ENCODE measurements around the gene LSR. TPM values are rescaled to one million over a fixed set of nuclear protein-coding genes. Genes with fewer than 3 reads are reported as not detected.
"Not testable (repeated sequence)": the region's sequence is repeated elsewhere in the genome, so short reads cannot be mapped to it uniquely, and the experiment has no call there.

LSR gene
- total and polyA plus RNA-seq, 12 donors: 3.2 to 10.4 (median 5.2) TPM

- peaks cover 0 to 33% (median 6%) of the 10 kb centered on the region in 9 donors for H3K4me1 ChIP-seq
- H3K4me3 ChIP-seq: no peak overlapping the region
- peaks cover 0 to 31% (median 6%) of the 10 kb centered on the region in 11 donors for H3K9me3 ChIP-seq
- DNase-seq (no peak), ATAC-seq (peak in 2 of 8 donors; percentile 18 to 24)
- no peaks in the 10 kb centered on the region for H3K27me3 ChIP-seq
- H3K27ac ChIP-seq: peak overlapping the region in 1 of 10 donors; percentile 27
- intact Hi-C loops (cut with DNase I): no loop called here
- WGBS, 2 donors: 39 to 46% methylated on average over 3 of the region's 3 CpGs
- TF ChIP-seq CTCF (IDR thresholded peaks at IDR 0.05): no peak
- no peaks in the 10 kb centered on the region for H3K36me3 ChIP-seq
Observed at GRCh38 chr19:35220315-35220921, 28.4 kb upstream of the LSR start.

- DNase-seq; ATAC-seq; H3K36me3 ChIP-seq; H3K27me3 ChIP-seq; H3K4me3 ChIP-seq; intact Hi-C loops (cut with DNase I): not testable (repeated sequence)
- Histone ChIP-seq H3K4me1 (peaks cover 0 to 35% (median 6%) of the 10 kb centered on the region in 9 donors), H3K27ac (peak overlapping the region in 2 of 10 donors; percentile 5 to 27), H3K9me3 (peaks cover 0 to 31% (median 6%) of the 10 kb centered on the region in 11 donors)
- 88% methylated on average over 4 of the region's 4 CpGs for WGBS, 2 donors
Observed at GRCh38 chr19:35220973-35221590, 27.7 kb upstream of the LSR start.

GRCh38 chr19:35222373-35223015 is 26.3 kb upstream of the LSR start:
- Histone ChIP-seq H3K4me1 (peaks cover 0 to 35% (median 3%) of the 10 kb centered on the region in 9 donors), H3K4me3 (no peak overlapping the region), H3K27me3 (no peaks in the 10 kb centered on the region), H3K36me3 (no peaks in the 10 kb centered on the region), H3K27ac (no peak overlapping the region), H3K9me3 (peaks cover 0 to 21% (median 5%) of the 10 kb centered on the region in 11 donors)
- no peak for TF ChIP-seq CTCF (IDR thresholded peaks at IDR 0.05)
- DNase-seq (no peak), ATAC-seq (no peak)
- intact Hi-C loops (cut with DNase I): no loop called here
- WGBS, 2 donors: 81 to 86% methylated on average over 7 of the region's 7 CpGs

- no peak for TF ChIP-seq CTCF (IDR thresholded peaks at IDR 0.05)
- ATAC-seq: no peak
- intact Hi-C loops (cut with DNase I): no loop called here
- Histone ChIP-seq H3K27me3 (no peaks in the 10 kb centered on the region), H3K36me3 (no peaks in the 10 kb centered on the region), H3K4me3 (no peak overlapping the region), H3K4me1 (peaks cover 0 to 35% (median 0%) of the 10 kb centered on the region in 9 donors), H3K9me3 (peaks cover 0 to 17% (median 5%) of the 10 kb centered on the region in 11 donors), H3K27ac (no peak overlapping the region)
- 66 to 72% methylated on average over 6 of the region's 6 CpGs for WGBS, 2 donors
- DNase-seq: no peak
Observed at GRCh38 chr19:35223084-35223790, 25.6 kb upstream of the LSR start.

Data from heart right ventricle (tissue), 16 donors.